Measurements from ENCODE around the gene PKNOX2.

DNA sequence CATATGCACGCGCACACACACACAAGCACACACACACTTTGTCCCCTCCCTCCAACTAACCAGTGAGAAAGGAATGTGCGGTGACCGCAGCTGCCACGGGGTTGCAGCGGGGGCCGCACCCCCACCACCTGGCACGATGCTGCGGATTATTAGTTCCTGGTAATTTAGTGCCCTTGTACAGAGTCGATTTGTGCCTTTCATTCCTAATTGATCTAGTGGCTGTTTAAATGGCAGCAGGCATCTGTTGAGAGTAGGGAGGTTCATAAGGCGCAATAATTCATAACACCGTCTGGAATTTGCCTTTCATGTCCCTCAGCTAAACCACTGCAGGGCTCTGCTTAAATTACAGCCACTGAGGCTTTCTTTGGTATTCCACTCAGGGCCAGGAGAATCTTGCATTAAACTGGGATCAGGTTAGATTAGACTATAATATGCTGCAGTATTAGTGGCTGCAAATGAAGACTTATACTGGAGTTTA lies 217.8 kb downstream of the PKNOX2 start:
- TF ChIP-seq, protein P1, sequence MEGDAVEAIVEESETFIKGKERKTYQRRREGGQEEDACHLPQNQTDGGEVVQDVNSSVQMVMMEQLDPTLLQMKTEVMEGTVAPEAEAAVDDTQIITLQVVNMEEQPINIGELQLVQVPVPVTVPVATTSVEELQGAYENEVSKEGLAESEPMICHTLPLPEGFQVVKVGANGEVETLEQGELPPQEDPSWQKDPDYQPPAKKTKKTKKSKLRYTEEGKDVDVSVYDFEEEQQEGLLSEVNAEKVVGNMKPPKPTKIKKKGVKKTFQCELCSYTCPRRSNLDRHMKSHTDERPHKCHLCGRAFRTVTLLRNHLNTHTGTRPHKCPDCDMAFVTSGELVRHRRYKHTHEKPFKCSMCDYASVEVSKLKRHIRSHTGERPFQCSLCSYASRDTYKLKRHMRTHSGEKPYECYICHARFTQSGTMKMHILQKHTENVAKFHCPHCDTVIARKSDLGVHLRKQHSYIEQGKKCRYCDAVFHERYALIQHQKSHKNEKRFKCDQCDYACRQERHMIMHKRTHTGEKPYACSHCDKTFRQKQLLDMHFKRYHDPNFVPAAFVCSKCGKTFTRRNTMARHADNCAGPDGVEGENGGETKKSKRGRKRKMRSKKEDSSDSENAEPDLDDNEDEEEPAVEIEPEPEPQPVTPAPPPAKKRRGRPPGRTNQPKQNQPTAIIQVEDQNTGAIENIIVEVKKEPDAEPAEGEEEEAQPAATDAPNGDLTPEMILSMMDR (conservative IDR thresholded peaks at IDR 0.05) = no peak
- no peak for TF ChIP-seq ZFX (IDR thresholded peaks at IDR 0.05)

Data from C4-2B (cell line).